ENCODE data around the gene ZFP90.
"Not testable (repeated sequence)": the region's sequence is repeated elsewhere in the genome, so short reads cannot be mapped to it uniquely, and the experiment has no call there.

Gene ZFP90

DNA sequence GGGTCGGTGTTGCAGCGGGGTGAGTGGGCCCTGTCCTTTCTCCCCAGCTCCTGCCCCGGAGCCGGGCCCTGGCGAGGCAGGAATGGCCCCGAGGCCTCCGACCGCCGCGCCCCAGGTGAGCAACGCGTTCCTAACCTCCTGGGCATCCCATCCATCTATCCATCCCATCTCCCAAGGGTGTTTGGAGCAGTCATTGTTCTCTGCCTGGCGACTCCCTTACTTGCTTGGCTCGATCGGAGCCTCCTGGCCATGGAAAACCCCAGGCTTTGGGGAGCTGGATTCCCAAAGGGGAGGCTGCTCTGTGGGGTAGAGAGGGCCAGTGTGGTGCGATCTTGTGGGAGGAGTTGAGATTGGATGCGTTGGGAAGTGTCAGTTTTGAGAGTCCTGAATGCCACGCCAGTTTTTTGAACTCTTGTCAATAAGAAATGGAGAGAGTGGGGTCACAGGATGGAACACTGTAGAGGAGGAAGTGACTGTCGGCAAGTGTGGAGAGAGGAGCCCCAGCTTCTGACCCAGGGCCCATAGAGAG lies 684 bp downstream of the ZFP90 start:
- in situ Hi-C loops (cut with HindIII; ENCODE audit: low sequenced_read_pairs), result no loop called here

DNA sequence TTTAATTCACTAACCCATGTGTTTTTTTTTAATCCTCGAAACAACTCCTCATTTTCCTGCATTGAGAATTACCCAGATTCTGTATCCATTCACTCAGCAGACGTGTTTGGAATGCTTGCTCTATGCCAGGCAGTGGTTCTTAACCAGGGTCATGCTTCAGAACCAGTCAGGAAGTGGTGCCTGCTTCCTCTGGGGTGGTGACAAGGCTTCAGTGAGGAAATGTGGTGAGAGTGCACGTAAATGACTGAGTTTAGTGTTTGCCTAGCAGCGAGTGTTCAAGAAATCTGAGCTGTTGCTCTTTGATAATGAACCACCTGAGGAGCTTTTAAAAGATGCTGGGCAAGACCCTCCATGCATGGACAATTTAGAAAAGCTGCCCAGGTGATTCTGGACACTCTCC lies 9.9 kb downstream of the ZFP90 start:
- no peak overlapping the region for H3K4me3 ChIP-seq (ENCODE audit: low read depth, low read length)
- TF ChIP-seq, protein P1, sequence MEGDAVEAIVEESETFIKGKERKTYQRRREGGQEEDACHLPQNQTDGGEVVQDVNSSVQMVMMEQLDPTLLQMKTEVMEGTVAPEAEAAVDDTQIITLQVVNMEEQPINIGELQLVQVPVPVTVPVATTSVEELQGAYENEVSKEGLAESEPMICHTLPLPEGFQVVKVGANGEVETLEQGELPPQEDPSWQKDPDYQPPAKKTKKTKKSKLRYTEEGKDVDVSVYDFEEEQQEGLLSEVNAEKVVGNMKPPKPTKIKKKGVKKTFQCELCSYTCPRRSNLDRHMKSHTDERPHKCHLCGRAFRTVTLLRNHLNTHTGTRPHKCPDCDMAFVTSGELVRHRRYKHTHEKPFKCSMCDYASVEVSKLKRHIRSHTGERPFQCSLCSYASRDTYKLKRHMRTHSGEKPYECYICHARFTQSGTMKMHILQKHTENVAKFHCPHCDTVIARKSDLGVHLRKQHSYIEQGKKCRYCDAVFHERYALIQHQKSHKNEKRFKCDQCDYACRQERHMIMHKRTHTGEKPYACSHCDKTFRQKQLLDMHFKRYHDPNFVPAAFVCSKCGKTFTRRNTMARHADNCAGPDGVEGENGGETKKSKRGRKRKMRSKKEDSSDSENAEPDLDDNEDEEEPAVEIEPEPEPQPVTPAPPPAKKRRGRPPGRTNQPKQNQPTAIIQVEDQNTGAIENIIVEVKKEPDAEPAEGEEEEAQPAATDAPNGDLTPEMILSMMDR (IDR thresholded peaks at IDR 0.05; ENCODE audit: low read depth, low read length), result no peak
- in situ Hi-C loops (cut with HindIII; ENCODE audit: low sequenced_read_pairs), result no loop called here
- DNase-seq (ENCODE audit: low read depth, low spot score), result no peak

More for the DNA sequence above, 684 bp downstream of the ZFP90 start:
- peak overlapping the region; percentile 81 for H3K4me3 ChIP-seq (ENCODE audit: low read depth, low read length)
- TF ChIP-seq, protein P1 (IDR thresholded peaks at IDR 0.05; ENCODE audit: low read depth, low read length), result no peak
- DNase-seq (ENCODE audit: low read depth, low spot score), result peak; percentile 5

DNA sequence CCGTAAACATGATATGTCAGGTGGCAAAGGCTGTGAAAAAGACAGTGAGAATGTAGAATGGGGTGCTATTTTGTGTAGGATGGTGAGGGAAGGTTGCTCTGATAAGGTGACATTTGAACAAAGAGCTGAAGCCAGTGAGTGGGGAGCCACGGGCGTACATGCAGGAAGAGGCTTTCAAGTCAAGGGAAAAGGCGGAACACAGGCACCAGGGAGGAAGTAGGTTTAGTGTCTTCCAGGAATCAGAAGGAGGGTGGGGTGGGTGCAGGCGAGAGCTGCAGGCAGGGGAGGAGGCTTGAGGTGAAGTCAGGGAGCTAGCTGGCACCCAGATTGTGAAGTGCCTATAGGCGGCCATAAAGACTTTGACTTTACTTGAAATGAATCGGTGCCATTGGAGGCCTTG lies 14.1 kb downstream of the ZFP90 start:
- TF ChIP-seq, protein P1 (IDR thresholded peaks at IDR 0.05; ENCODE audit: low read depth, low read length), result no peak
- in situ Hi-C loops (cut with HindIII; ENCODE audit: low sequenced_read_pairs), result no loop called here
- no peak for DNase-seq (ENCODE audit: low read depth, low spot score)
- no peak overlapping the region for H3K4me3 ChIP-seq (ENCODE audit: low read depth, low read length)

GRCh38 chr16:68560341-68560740 lies 21.2 kb downstream of the ZFP90 start:
- in situ Hi-C loops (cut with HindIII; ENCODE audit: low sequenced_read_pairs); H3K4me3 ChIP-seq (ENCODE audit: low read depth, low read length); DNase-seq (ENCODE audit: low read depth, low spot score): not testable (repeated sequence)

DNA sequence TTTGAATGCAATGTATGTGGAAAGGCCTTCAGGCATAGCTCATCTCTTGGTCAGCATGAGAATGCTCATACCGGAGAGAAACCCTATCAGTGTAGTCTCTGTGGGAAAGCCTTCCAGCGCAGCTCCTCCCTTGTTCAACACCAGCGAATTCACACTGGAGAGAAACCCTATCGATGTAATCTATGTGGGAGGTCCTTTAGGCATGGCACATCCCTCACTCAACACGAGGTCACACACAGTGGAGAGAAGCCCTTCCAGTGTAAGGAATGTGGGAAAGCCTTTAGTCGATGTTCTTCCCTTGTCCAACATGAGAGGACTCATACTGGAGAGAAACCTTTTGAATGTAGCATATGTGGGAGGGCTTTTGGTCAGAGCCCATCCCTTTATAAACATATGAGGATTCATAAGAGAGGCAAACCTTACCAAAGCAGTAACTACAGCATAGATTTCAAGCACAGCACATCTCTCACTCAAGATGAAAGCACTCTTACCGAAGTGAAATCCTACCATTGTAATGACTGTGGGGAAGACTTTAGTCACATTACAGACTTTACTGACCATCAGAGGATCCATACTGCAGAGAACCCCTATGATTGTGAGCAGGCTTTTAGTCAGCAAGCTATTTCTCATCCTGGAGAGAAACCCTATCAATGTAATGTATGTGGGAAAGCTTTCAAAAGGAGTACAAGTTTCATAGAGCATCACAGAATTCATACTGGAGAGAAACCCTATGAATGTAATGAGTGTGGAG lies 24.7 kb downstream of the ZFP90 start:
- in situ Hi-C loops (cut with HindIII; ENCODE audit: low sequenced_read_pairs), result no loop called here
- DNase-seq (ENCODE audit: low read depth, low spot score), result peak; percentile 1
- H3K4me3 ChIP-seq (ENCODE audit: low read depth, low read length), result no peak overlapping the region
- TF ChIP-seq, protein P1 (IDR thresholded peaks at IDR 0.05; ENCODE audit: low read depth, low read length), result no peak

DNA sequence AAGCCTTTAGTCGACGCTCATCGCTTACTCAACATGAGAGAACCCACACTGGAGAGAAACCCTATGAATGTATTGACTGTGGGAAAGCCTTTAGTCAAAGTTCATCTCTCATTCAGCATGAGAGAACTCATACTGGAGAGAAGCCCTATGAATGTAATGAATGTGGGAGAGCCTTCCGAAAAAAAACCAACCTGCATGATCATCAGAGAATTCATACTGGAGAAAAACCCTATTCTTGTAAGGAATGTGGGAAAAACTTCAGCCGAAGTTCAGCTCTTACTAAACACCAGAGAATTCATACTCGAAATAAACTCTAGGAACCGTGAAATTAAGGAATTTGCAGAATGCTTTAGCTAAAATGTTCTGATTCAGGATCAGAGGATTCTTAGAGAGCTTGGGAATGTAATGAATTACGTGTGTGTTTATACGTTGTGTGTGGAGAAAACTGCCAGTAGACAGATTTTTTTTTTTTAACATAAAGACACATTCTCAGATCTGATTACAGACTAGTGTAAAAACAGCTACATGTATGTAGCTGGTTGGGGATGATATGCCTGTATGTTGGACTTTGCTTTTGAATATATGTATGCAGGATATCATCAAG lies 25.4 kb downstream of the ZFP90 start:
- DNase-seq (ENCODE audit: low read depth, low spot score), result peak; percentile 12
- in situ Hi-C loops (cut with HindIII; ENCODE audit: low sequenced_read_pairs), result no loop called here
- no peak overlapping the region for H3K4me3 ChIP-seq (ENCODE audit: low read depth, low read length)
- TF ChIP-seq, protein P1 (IDR thresholded peaks at IDR 0.05; ENCODE audit: low read depth, low read length), result no peak

GRCh38 chr16:68574479-68574878 lies 35.4 kb downstream of the ZFP90 start:
- H3K4me3 ChIP-seq (ENCODE audit: low read depth, low read length), result no peak overlapping the region
- TF ChIP-seq, protein P1 (IDR thresholded peaks at IDR 0.05; ENCODE audit: low read depth, low read length), result no peak
- in situ Hi-C loops (cut with HindIII; ENCODE audit: low sequenced_read_pairs), result no loop called here
- no peak for DNase-seq (ENCODE audit: low read depth, low spot score)

Measured in astrocyte of the spinal cord (primary cell).